Naive thymus-derived CD8-positive, alpha-beta T cell (primary cell): ENCODE measurements around the gene MAN2B2. TPM values are rescaled to one million over a fixed set of nuclear protein-coding genes. Genes with fewer than 3 reads are reported as not detected.

Experiments
- ATAC-seq, 2 donors: fragments of 150-1000 bp; cut with Tn5 transposase in 1 of 2; sonication (Bioruptor Pico), chemical (Tn5 transposase) in 1 of 2; 1 replicate in 1 of 2; 2 replicates in 1 of 2; pipeline ENCODE4 v1.10.0; 2021; ENCODE audit warnings: mild to moderate bottlenecking in 2 of 2, moderate library complexity in 2 of 2
- POLR2A ChIA-PET: fragments of 350-600 bp; sonication (Branson Sonifier 250); formaldehyde crosslinking; loops from one replicate; lab custom pipeline; 2021; ENCODE audit warnings: antibody characterized with exemption; lab: Charles Lee
- DNase-seq, 10 donors: peaks; one replicate each; pipeline versions ENCODE4 v3.0.0 to v3.0.0-alpha.2; 2020 to 2022
- H3K27ac Mint-ChIP-seq, 10 donors: one replicate each; pipeline ENCODE4 v1.8.0; 2020 to 2022; ENCODE audit warnings: mild to moderate bottlenecking in 10 of 10, mixed read lengths in 10 of 10, moderate library complexity in 4 of 10, inconsistent platforms in 1 of 10
- H3K27me3 Mint-ChIP-seq, 5 donors: one replicate each; pipeline ENCODE4 v1.8.0; 2021 to 2022; ENCODE audit warnings: mixed read lengths in 5 of 5
- H3K36me3 Mint-ChIP-seq, 3 donors: one replicate each; pipeline ENCODE4 v1.8.0; 2020 to 2022; ENCODE audit warnings: mixed read lengths in 3 of 3, mild to moderate bottlenecking in 2 of 3, inconsistent platforms in 1 of 3
- H3K4me1 Mint-ChIP-seq, 4 donors: one replicate each; pipeline ENCODE4 v1.8.0; 2021 to 2022; ENCODE audit warnings: mixed read lengths in 4 of 4
- H3K4me3 Mint-ChIP-seq, 10 donors: one replicate each; pipeline ENCODE4 v1.8.0; 2020 to 2022; ENCODE audit warnings: mild to moderate bottlenecking in 10 of 10, mixed read lengths in 10 of 10, moderate library complexity in 6 of 10, inconsistent platforms in 1 of 10
- H3K9me3 Mint-ChIP-seq, 9 donors: one replicate each; pipeline ENCODE4 v1.8.0; 2020 to 2022; ENCODE audit warnings: mixed read lengths in 9 of 9, mild to moderate bottlenecking in 3 of 9, inconsistent platforms in 1 of 9, moderate library complexity in 1 of 9
- polyA plus RNA-seq, 3 donors: library from polyadenylated mRNA; unstranded; fragments of 300-500 nt; fragmentation: Illumina TruSeq; gene quantifications; one replicate each; pipeline ENCODE4 v1.2.3, GENCODE V29; 2021
- total RNA-seq, 8 experiments: library from RNA in 2 of 8; stranded (reverse) in 2 of 8; gene quantifications; one replicate each; pipeline ENCODE4 v1.2.3 and lab custom pipeline; 2021 to 2026

The MAN2B2 gene
- total and polyA plus RNA-seq, 5 experiments from 2014 or later = 11.8 to 43.2 (median 30.4) TPM

DNA sequence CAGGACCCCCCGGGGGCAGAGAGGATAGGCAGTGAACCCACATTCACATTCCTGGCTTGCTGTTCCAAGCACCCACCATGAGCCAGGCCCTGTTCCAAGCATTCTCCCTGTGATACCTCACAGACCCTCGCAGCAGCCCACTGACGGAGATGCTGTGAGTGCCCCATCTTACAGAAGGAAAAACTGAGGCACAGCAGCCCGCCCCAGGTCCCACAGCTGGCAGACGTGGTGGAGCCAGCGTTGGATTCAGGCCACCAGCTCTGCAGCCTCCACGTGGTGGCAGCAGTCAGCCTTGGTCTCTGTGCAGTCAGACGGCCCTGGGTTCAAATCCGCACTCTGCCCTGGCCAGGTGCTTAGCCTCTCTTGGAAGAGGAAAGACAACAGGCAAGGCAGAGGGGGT, 16.8 kb downstream of the MAN2B2 start:
- H3K4me1 Mint-ChIP-seq = peaks cover 0 to 3% (median 1%) of the 10 kb centered on the region in 4 donors
- no peak overlapping the region for H3K27ac Mint-ChIP-seq
- POLR2A ChIA-PET = no interaction called here
- peaks cover 0 to 61% (median 10%) of the 10 kb centered on the region in 3 donors for H3K36me3 Mint-ChIP-seq
- no peak overlapping the region for H3K4me3 Mint-ChIP-seq
- ATAC-seq (no peak), DNase-seq (no peak)
- H3K27me3 Mint-ChIP-seq = no peaks in the 10 kb centered on the region
- no peaks in the 10 kb centered on the region for H3K9me3 Mint-ChIP-seq

GRCh38 chr4:6592804-6593563, 18.0 kb downstream of the MAN2B2 start:
- Mint-ChIP-seq H3K9me3 (no peaks in the 10 kb centered on the region), H3K4me1 (peaks cover 0 to 3% (median 1%) of the 10 kb centered on the region in 4 donors), H3K36me3 (peaks cover 0 to 54% (median 13%) of the 10 kb centered on the region in 3 donors), H3K27ac (no peak overlapping the region), H3K27me3 (no peaks in the 10 kb centered on the region), H3K4me3 (no peak overlapping the region)
- POLR2A ChIA-PET = no interaction called here
- no peak for DNase-seq
- no peak for ATAC-seq

DNA sequence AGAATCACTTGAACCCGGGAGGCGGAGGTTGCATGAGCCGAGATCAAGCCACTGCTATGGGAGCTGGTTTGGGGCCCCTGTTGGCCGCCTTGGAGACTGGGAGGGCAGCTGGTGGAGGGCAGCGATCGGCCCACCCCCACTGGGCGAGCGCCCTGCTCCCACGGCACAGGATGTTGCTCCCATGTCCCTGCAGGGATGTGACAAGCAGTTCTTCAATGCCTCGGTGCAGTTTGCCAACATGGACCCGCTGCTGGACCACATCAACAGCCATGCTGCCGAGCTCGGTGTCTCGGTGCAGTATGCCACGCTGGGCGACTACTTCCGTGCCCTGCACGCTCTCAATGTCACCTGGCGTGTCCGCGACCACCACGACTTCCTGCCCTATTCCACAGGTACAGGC, 19.4 kb downstream of the MAN2B2 start:
- POLR2A ChIA-PET = no interaction called here
- H3K9me3 Mint-ChIP-seq = no peaks in the 10 kb centered on the region
- no peaks in the 10 kb centered on the region for H3K27me3 Mint-ChIP-seq
- ATAC-seq (no peak), DNase-seq (no peak)
- H3K27ac Mint-ChIP-seq = no peak overlapping the region
- H3K36me3 Mint-ChIP-seq = peaks cover 0 to 52% (median 13%) of the 10 kb centered on the region in 3 donors
- H3K4me3 Mint-ChIP-seq = no peak overlapping the region
- H3K4me1 Mint-ChIP-seq = peaks cover 0 to 3% (median 1%) of the 10 kb centered on the region in 4 donors

- Mint-ChIP-seq H3K27me3 (no peaks in the 10 kb centered on the region), H3K36me3 (peaks cover 0 to 53% (median 15%) of the 10 kb centered on the region in 3 donors), H3K4me3 (no peak overlapping the region), H3K9me3 (no peaks in the 10 kb centered on the region), H3K4me1 (peaks cover 0 to 3% (median 1%) of the 10 kb centered on the region in 4 donors), H3K27ac (no peak overlapping the region)
- POLR2A ChIA-PET = no interaction called here
- ATAC-seq (no peak), DNase-seq (no peak)
These were observed 19.9 kb downstream of the MAN2B2 start for GRCh38 chr4:6594826-6595355.

DNA sequence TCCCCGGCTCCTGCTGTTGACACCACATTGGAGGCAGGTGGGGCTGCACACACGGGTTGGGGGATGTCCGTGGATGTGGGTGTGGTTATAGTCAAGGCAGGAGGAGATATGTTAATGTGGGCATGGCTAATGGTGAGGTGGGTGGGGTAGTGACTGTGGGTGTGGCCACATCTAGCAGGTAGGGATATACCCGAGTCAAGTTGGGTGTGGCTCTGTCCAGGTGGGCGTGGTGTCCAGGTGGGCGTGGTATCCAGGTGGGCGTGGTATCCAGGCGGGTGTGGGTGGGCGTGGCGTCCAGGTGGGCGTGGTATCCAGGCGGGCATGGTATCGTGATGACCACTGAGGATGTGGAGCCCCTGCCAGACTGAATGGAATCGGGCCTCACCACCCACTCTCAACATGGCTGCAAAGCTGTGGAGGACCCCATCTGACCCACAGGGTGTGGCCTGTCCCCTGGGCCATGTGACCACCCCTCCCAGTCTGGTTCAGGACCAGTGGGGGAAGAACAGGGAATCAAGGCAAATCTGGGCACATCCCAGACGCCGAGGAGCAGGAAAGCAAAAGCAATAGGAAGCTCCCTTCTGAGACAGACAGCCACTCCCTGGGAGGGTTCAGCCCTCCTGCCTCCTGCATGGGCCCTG, 21.0 kb downstream of the MAN2B2 start:
- no peak overlapping the region for H3K4me3 Mint-ChIP-seq
- H3K36me3 Mint-ChIP-seq = peaks cover 0 to 52% (median 22%) of the 10 kb centered on the region in 3 donors
- peaks cover 0 to 3% (median 1%) of the 10 kb centered on the region in 4 donors for H3K4me1 Mint-ChIP-seq
- peak in 1 of 2 donors; percentile 27 for ATAC-seq
- H3K9me3 Mint-ChIP-seq = no peaks in the 10 kb centered on the region
- DNase-seq = no peak
- no peak overlapping the region for H3K27ac Mint-ChIP-seq
- no peaks in the 10 kb centered on the region for H3K27me3 Mint-ChIP-seq
- POLR2A ChIA-PET = no interaction called here

GRCh38 chr4:6596948-6597347, 22.0 kb downstream of the MAN2B2 start:
- H3K27ac Mint-ChIP-seq = no peak overlapping the region
- no peaks in the 10 kb centered on the region for H3K27me3 Mint-ChIP-seq
- peaks cover 0 to 3% (median 0%) of the 10 kb centered on the region in 4 donors for H3K4me1 Mint-ChIP-seq
- H3K9me3 Mint-ChIP-seq = no peaks in the 10 kb centered on the region
- no peak for ATAC-seq
- POLR2A ChIA-PET = no interaction called here
- H3K4me3 Mint-ChIP-seq = no peak overlapping the region
- DNase-seq = no peak
- H3K36me3 Mint-ChIP-seq = peaks cover 0 to 54% (median 26%) of the 10 kb centered on the region in 3 donors

GRCh38 chr4:6598127-6598526, 23.1 kb downstream of the MAN2B2 start:
- H3K27ac Mint-ChIP-seq = no peak overlapping the region
- peaks cover 0 to 3% (median 0%) of the 10 kb centered on the region in 4 donors for H3K4me1 Mint-ChIP-seq
- H3K36me3 Mint-ChIP-seq = peaks cover 0 to 59% (median 35%) of the 10 kb centered on the region in 3 donors
- no peaks in the 10 kb centered on the region for H3K9me3 Mint-ChIP-seq
- H3K27me3 Mint-ChIP-seq = no peaks in the 10 kb centered on the region
- no peak overlapping the region for H3K4me3 Mint-ChIP-seq
- no peak for DNase-seq
- ATAC-seq = no peak
- POLR2A ChIA-PET = no interaction called here

DNA sequence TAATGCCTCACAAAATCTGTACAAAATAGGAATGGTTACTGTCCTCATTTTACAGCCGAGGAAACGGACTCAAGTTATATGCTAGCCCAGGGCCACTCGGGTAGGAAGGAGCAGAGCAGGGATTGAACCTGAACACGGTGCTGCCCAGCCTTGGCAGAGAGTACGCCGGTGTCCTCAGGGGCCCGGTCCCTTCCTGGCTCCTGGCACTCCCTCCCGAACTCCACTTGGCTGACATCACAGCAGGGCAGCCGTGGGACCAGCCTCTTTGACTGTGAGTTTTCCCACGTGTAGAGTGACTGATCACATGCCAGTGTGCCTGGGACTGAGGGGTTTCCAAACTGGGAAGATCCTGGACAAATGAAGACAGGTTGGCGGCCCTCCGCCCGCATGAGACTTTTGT, 23.7 kb downstream of the MAN2B2 start:
- H3K36me3 Mint-ChIP-seq = peaks cover 0 to 58% (median 38%) of the 10 kb centered on the region in 3 donors
- POLR2A ChIA-PET = interaction anchor here (0.8 kb wide), 1 partner anchor 25 kb away, joined by 5 read pairs; no protein-coding TSS in a partner anchor
- peaks cover 0 to 5% (median 0%) of the 10 kb centered on the region in 4 donors for H3K4me1 Mint-ChIP-seq
- DNase-seq (no peak), ATAC-seq (no peak)
- no peaks in the 10 kb centered on the region for H3K27me3 Mint-ChIP-seq
- H3K4me3 Mint-ChIP-seq = no peak overlapping the region
- peaks cover 0 to 3% (median 0%) of the 10 kb centered on the region in 9 donors for H3K9me3 Mint-ChIP-seq
- H3K27ac Mint-ChIP-seq = peak overlapping the region in 1 of 10 donors; percentile 45

- H3K4me1 Mint-ChIP-seq = peaks cover 0 to 2% (median 0%) of the 10 kb centered on the region in 4 donors
- peaks cover 6 to 79% (median 59%) of the 10 kb centered on the region in 3 donors for H3K36me3 Mint-ChIP-seq
- POLR2A ChIA-PET = interaction anchor here (0.6 kb wide), 2 partner anchors 73 to 89 kb away, joined by 3 read pairs; no protein-coding TSS in a partner anchor
- H3K4me3 Mint-ChIP-seq = no peak overlapping the region
- no peak for ATAC-seq
- H3K27me3 Mint-ChIP-seq = no peaks in the 10 kb centered on the region
- DNase-seq = no peak
- H3K27ac Mint-ChIP-seq = no peak overlapping the region
- peaks cover 0 to 13% (median 4%) of the 10 kb centered on the region in 9 donors for H3K9me3 Mint-ChIP-seq
These were observed 26.8 kb downstream of the MAN2B2 start for GRCh38 chr4:6601661-6602250.

DNA sequence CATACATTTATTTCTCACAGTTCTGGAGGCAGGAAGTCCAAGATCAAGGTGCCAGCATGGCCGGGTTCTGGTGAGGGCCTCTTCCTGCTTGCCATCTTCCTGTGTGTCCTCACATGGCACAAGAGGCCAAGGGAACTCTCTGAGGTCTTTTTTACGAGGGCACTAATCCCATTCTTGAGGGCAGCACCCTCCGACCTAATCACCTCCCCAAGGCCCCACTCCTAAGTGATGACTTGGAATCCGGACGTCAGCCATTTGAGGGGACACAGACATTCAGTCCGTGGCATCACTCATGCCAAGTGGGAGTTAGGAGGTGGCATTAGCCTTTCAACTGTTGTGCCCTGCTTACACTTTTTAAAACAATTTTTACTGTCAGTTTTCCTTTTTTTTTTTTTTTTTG, 27.3 kb downstream of the MAN2B2 start:
- Mint-ChIP-seq H3K9me3 (peaks cover 0 to 13% (median 4%) of the 10 kb centered on the region in 9 donors), H3K27ac (no peak overlapping the region), H3K4me1 (peaks cover 0 to 2% (median 0%) of the 10 kb centered on the region in 4 donors), H3K27me3 (no peaks in the 10 kb centered on the region), H3K36me3 (peaks cover 6 to 82% (median 63%) of the 10 kb centered on the region in 3 donors), H3K4me3 (no peak overlapping the region)
- POLR2A ChIA-PET = interaction anchor here (0.7 kb wide), 1 partner anchor 304 kb away, joined by 5 read pairs; no protein-coding TSS in a partner anchor
- DNase-seq (no peak), ATAC-seq (no peak)

GRCh38 chr4:6603128-6603527, 28.1 kb downstream of the MAN2B2 start:
- POLR2A ChIA-PET = interaction anchor here (0.7 kb wide), 1 partner anchor 303 kb away, joined by 5 read pairs; no protein-coding TSS in a partner anchor
- Mint-ChIP-seq H3K4me1 (peaks cover 0 to 2% (median under 1%) of the 10 kb centered on the region in 4 donors), H3K4me3 (no peak overlapping the region), H3K27me3 (no peaks in the 10 kb centered on the region), H3K27ac (no peak overlapping the region), H3K9me3 (peaks cover 0 to 13% (median 4%) of the 10 kb centered on the region in 9 donors), H3K36me3 (peaks cover 6 to 90% (median 68%) of the 10 kb centered on the region in 3 donors)
- ATAC-seq (no peak), DNase-seq (no peak)

DNA sequence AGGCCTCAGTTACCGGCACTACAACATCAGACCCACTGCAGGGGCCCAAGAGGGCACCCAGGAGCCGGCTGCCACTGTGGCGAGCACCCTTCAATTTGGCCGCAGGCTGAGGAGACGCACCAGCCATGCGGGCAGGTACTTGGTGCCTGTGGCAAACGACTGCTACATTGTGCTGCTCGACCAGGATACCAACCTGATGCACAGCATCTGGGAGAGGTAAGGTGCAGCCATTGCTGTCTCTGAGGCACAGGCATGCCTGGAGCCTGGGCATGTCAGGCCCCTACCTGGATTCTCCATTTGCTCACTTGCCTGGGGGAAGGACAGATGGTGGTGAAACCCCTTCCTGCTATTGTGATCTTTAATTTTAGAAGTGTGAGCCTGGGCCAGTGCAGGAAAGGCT, 30.1 kb downstream of the MAN2B2 start:
- ATAC-seq = no peak
- Mint-ChIP-seq H3K9me3 (peaks cover 0 to 13% (median 4%) of the 10 kb centered on the region in 9 donors), H3K4me1 (peaks cover 0 to 4% (median under 1%) of the 10 kb centered on the region in 4 donors), H3K27me3 (no peaks in the 10 kb centered on the region), H3K4me3 (no peak overlapping the region), H3K36me3 (peaks cover 6 to 91% (median 66%) of the 10 kb centered on the region in 3 donors), H3K27ac (no peak overlapping the region)
- DNase-seq = no peak
- POLR2A ChIA-PET = no interaction called here
